H4 (cell line): Measurements from ENCODE around the gene TMEM9B. TPM values are rescaled to one million over a fixed set of nuclear protein-coding genes. Genes with fewer than 3 reads are reported as not detected.
"Not testable (repeated sequence)": the region's sequence is repeated elsewhere in the genome, so short reads cannot be mapped to it uniquely, and the experiment has no call there.

ENCODE experiments used
- DNase-seq: peaks from one replicate; pipeline ENCODE4 v3.0.0-alpha.2; 2015; ENCODE audit warnings: low spot score
- total RNA-seq: library from RNA; depleted of rRNA; stranded (reverse); fragments of >200 nt; shearing (Covaris generic); gene quantifications from 2 replicates; pipeline ENCODE4 v1.2.3, GENCODE V29; 2014; rRNA removed

TMEM9B gene
- total RNA-seq, result 49.6 and 53.1 TPM in 2 replicates

- peak; percentile 86 for DNase-seq
These were observed at the start of gene TMEM9B for GRCh38 chr11:8964324-8965320. Gene TMEM9B, minus strand, starts transcription at chr11:8964442. Its CDS starts 129 bp downstream, at chr11:8964313.

GRCh38 chr11:9013373-9013772 is 49.1 kb upstream of the TMEM9B start:
- no peak for DNase-seq

GRCh38 chr11:9009538-9009937 is 45.3 kb upstream of the TMEM9B start:
- not testable (repeated sequence) for DNase-seq

- no peak for DNase-seq
These were observed 44.4 kb upstream of the TMEM9B start for GRCh38 chr11:9008661-9009060.

GRCh38 chr11:9008011-9008550 is 43.8 kb upstream of the TMEM9B start:
- DNase-seq, result no peak

- DNase-seq, result no peak
These were observed 40.8 kb upstream of the TMEM9B start for GRCh38 chr11:9005087-9005486.

GRCh38 chr11:9004183-9004926 is 40.1 kb upstream of the TMEM9B start:
- no peak for DNase-seq

GRCh38 chr11:9003573-9004182 is 39.4 kb upstream of the TMEM9B start, which contains the start of gene NRIP3:
Gene NRIP3, minus strand, starts transcription at chr11:9004001. Its CDS starts 66 bp downstream, at chr11:9003935.
- DNase-seq, result peak; percentile 50

GRCh38 chr11:9002920-9003572 is 38.8 kb upstream of the TMEM9B start:
- DNase-seq, result no peak

- DNase-seq, result peak; percentile 59
These were observed 37.5 kb upstream of the TMEM9B start for GRCh38 chr11:9001736-9002135.

- no peak for DNase-seq
These were observed 33.8 kb upstream of the TMEM9B start for GRCh38 chr11:8998017-8998416.

GRCh38 chr11:8997451-8997850 is 33.2 kb upstream of the TMEM9B start:
- no peak for DNase-seq

GRCh38 chr11:8989453-8989852 is 25.2 kb upstream of the TMEM9B start:
- DNase-seq, result no peak

- no peak for DNase-seq
These were observed 24.3 kb upstream of the TMEM9B start for GRCh38 chr11:8988329-8989234.

- no peak for DNase-seq
These were observed 23.2 kb upstream of the TMEM9B start for GRCh38 chr11:8987446-8987845.

GRCh38 chr11:8986772-8987171 is 22.5 kb upstream of the TMEM9B start:
- DNase-seq, result not testable (repeated sequence)

- no peak for DNase-seq
These were observed 21.2 kb upstream of the TMEM9B start for GRCh38 chr11:8985462-8985861.

GRCh38 chr11:8983552-8983951 is 19.3 kb upstream of the TMEM9B start:
- no peak for DNase-seq

- no peak for DNase-seq
These were observed 16.2 kb upstream of the TMEM9B start for GRCh38 chr11:8980485-8980884.

GRCh38 chr11:8979365-8979764 is 15.1 kb upstream of the TMEM9B start:
- not testable (repeated sequence) for DNase-seq
